GM20431 (cell line): Measurements from ENCODE around the gene HUNK.
"Not testable (repeated sequence)": the region's sequence is repeated elsewhere in the genome, so short reads cannot be mapped to it uniquely, and the experiment has no call there.

Source experiments
- in situ Hi-C: fragments of 300-500 bp; cut with MseI, MboI; formaldehyde crosslinking; loops from one replicate; pipeline ENCODE4 v1.15.0; 2020; ENCODE audit warnings: low sequenced_read_pairs; ENCODE audit not compliant: unreplicated experiment

The HUNK gene

GRCh38 chr21:31945141-31945540, 72.3 kb downstream of the HUNK start:
- in situ Hi-C loops: no loop called here

DNA sequence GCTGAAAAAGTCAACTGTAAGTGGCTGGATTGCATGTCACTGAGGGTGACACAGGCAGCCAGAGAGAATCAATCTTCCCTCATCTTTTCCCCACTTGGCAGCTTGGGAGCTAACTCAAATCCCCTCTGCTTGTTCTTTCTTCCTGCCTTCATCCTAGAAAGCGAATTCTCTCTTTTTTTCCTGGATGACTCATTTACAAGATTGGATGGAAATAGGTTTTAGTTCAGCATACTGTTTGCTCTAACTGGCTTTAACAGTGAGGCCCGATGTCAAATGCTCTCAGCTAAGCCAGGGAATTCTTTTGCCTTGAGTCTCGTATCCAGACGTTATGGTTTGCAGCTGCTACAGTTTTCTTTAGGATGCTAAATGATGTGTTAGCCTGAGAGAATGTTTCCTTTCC, 72.7 kb downstream of the HUNK start:
- in situ Hi-C loops: no loop called here

DNA sequence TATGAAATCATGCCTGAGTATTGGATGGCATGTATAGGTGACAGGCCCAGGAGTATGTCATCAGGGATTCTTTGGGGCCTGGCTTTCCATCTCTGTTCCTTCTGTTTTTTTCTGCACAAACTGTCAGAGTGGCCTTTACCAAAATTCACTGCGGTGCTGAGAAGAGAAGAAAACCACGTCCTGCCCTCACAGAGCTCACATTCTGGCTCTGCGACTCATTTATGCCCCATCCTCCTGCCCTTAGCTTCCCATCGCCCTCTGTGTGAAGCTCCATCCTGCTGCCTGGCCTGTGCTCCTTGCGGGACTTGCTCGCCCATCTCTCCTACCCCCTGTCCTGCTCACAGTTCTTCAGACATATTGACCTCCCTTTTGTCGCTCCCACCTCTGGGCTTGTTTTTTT, 73.4 kb downstream of the HUNK start:
- in situ Hi-C loops: no loop called here

GRCh38 chr21:31946876-31947550, 74.2 kb downstream of the HUNK start:
- in situ Hi-C loops: not testable (repeated sequence)

- in situ Hi-C loops: no loop called here
Measured at GRCh38 chr21:31948676-31949075, 75.9 kb downstream of the HUNK start.

- in situ Hi-C loops: no loop called here
Measured at GRCh38 chr21:31952828-31953227, 80.0 kb downstream of the HUNK start.

DNA sequence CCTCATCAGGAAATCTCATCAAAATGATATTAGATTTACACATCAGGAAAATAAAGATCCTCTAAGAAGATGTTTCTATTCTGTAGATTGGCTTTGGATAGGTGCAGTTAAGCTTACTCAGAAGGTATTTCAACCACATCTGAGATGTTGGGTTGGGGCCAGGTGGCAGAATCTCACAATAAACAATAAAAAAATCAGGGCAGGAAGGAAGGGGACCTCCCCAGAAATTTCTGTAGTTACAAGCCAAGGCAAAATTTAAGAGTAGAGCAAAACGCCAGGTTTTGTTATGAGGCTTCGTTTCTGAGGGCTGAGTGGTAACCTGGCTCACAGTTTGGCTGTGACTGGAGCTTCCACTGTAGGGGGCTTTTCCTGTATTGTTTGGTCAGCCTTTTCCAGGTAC, 84.8 kb downstream of the HUNK start:
- in situ Hi-C loops: no loop called here

GRCh38 chr21:31959881-31960280, 87.1 kb downstream of the HUNK start:
- in situ Hi-C loops: no loop called here

DNA sequence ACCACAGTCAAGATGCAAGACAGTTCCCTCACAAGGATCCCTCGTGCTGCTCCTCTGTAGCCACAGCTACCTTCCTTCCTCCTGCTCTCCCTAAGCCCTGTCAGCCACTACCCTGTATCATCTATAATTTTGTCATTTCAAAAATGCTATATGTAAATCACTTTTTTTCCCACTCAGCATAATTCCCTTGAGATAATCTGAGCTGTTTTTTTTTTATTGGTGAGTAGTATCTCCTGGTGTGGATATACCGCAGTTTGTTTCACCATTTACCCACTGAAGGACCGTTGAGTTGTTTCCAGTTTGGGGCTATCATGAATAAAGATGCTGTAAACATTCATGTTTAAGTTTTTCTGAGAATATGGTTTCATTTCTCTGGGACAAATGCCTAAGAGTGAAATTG, 88.2 kb downstream of the HUNK start:
- in situ Hi-C loops: no loop called here

- in situ Hi-C loops: no loop called here
Measured at GRCh38 chr21:31961704-31962103, 88.9 kb downstream of the HUNK start.

DNA sequence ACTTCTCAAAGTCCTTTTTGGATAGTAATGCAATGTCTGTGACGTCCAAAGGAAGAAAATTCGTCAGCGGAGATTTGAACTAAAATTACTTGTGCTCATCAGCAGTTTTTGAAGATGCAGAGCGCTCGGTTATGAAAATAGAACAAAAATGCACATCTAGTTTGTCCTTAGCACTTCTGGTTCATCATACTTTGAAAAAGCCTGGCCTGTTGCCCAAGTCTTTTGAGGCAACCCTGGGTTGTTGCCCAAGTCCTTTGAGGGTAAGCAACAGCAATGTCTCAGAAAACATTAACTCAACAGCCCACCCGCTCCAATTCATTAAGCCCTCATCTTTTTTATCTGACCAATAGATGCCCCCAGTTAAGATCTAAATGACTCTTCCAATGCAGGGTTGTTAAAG, 91.9 kb downstream of the HUNK start:
- in situ Hi-C loops: no loop called here

DNA sequence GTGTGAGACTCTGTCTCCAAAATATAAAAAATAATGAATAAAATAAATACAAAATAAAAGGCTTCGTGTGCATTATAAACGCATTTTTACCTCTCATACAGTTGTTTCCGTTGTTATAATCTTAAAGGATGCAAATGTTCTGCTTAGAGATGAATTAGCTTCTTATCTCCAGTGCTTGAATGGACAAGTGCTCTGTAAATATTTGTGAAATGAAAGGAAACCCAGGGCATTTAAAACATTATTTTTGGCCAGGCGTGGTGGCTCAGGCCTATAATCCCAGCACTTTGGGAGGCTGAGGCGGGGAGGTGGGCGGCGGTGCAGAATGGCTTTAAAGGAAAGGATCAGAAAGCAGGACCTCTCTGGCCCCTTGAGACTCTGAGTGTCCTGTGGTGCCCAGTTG, 94.5 kb downstream of the HUNK start:
- in situ Hi-C loops: no loop called here

DNA sequence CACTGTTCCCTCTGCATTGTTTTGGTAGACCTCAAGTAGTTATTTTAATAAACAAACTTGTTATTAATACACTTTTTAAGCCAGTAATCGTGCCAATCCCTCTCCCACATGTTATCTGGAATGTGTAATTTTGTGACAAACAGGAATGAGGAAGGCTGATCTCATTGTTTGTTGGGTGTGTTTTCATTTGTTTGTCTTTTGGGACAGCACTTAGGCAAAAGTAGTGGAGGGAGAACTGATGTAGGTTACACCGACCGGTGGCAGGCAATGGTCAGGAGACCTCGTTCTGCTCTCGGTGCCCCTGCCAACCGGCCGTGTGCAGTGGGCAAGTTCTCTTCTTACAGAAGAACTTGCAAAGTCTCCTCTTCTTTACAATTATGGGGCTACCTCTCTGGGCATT, 99.8 kb downstream of the HUNK start:
- in situ Hi-C loops: no loop called here

- in situ Hi-C loops: no loop called here
Measured at GRCh38 chr21:31973402-31973944, 100.7 kb downstream of the HUNK start.

DNA sequence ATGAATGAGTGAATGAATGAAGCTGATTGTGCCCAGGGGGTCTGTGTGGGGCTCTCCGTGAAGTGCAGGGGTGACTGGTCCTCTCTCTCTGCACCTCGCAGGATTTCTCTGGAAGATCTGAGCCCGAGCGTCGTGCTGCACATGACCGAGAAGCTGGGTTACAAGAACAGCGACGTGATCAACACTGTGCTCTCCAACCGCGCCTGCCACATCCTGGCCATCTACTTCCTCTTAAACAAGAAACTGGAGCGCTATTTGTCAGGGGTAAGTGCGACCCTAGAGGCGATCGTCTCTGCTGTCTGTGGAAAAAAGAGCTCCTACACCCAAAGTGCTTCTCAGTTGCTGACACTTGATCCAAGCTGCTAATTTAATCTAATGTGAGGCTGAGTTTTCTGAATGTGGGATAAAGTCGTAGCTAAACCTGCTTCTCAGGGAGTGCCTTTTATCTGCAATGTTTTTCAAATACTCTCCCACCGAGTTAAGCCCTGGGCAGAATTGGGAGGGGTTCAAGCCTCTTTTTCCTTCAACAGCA, 101.7 kb downstream of the HUNK start:
- in situ Hi-C loops: no loop called here

- in situ Hi-C loops: no loop called here
Measured at GRCh38 chr21:31975491-31975890, 102.7 kb downstream of the HUNK start.

GRCh38 chr21:31977816-31978215, 105.0 kb downstream of the HUNK start:
- in situ Hi-C loops: no loop called here

GRCh38 chr21:31983120-31983519, 110.3 kb downstream of the HUNK start:
- in situ Hi-C loops: no loop called here

- in situ Hi-C loops: no loop called here
Measured at GRCh38 chr21:31983554-31983953, 110.7 kb downstream of the HUNK start.

DNA sequence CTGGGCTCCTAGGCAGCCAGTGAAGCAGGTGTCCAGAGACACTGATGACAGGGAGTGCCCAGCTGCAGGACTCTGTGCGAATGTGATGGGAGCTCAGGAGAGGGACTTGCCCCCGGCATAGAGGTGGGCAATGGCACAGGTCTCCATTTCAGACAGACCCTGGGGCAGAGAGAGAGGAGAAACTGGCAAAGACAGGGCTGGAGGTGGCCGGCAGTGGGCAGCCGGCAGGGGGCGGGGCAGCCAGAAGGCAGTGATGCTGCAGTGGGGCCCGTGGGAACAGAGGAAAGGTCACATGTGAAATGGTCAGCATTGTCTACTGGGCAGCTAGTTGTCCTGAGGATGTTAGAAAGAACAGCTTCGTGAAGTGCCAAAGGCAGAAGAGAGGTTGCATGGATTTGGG, 112.6 kb downstream of the HUNK start:
- in situ Hi-C loops: no loop called here

GRCh38 chr21:31986035-31986856, 113.4 kb downstream of the HUNK start:
- in situ Hi-C loops: no loop called here
